GM12878 (cell line): Measurements from ENCODE around the gene CDKL1. TPM values are rescaled to one million over a fixed set of nuclear protein-coding genes. Genes with fewer than 3 reads are reported as not detected.

Experiments used
- ATAC-seq: fragments of 200-7000 bp; cut with Tn5 transposase; 3 replicates; pipeline ENCODE4 v1.9.1; 2020; ENCODE audit warnings: mild to moderate bottlenecking, moderate library complexity
- BruUV-seq: library from RNA; stranded (reverse); fragments of 400-500 nt; replicated peaks from 2 replicates; lab custom pipeline; 2021; lab: Mats Ljungman, UMichigan
- CTCF ChIA-PET: fragments of 300-600 bp; sonication (Branson Sonifier 250); formaldehyde crosslinking; extraction: SDS; loops from one replicate; lab custom pipeline; 2021; ENCODE audit warnings: inconsistent platforms; lab: Yijun Ruan, JAX
- POLR2A ChIA-PET: fragments of 350-600 bp; formaldehyde crosslinking; extraction: SDS; loops from one replicate; lab custom pipeline; 2021; ENCODE audit warnings: inconsistent platforms; lab: Charles Lee
- RAD21 ChIA-PET: fragments of 300-600 bp; sonication (Branson Sonifier 250); formaldehyde crosslinking; loops from one replicate; lab custom pipeline; 2023; ENCODE audit warnings: antibody characterized with exemption; ENCODE audit not compliant: unreplicated experiment; lab: Charles Lee
- SMC1A ChIA-PET: fragments of 300-600 bp; sonication (Branson Sonifier 250); formaldehyde crosslinking; loops from one replicate; lab custom pipeline; 2023; ENCODE audit not compliant: unreplicated experiment, uncharacterized antibody; lab: Charles Lee
- DNase-seq: peaks from one replicate; pipeline ENCODE4 v3.0.0-alpha.2; 2011; ENCODE audit warnings: low read depth, low spot score
- FAIRE-seq: peaks from 3 replicates; lab custom pipeline; 2011; peaks lifted over from hg19 to GRCh38; lab: Jason Lieb, UNC
- H2AFZ ChIP-seq: 2 replicates; pipeline ENCODE4 v1.6.0; 2011; ENCODE audit warnings: low read depth, low read length, control low read depth; ENCODE audit not compliant: control insufficient read depth
- H3K27ac ChIP-seq: 2 replicates; pipeline ENCODE4 v1.5.1; 2011; ENCODE audit warnings: control low read depth; ENCODE audit not compliant: control insufficient read depth, insufficient read depth
- H3K27me3 ChIP-seq, 2 experiments: replicated peaks in 1 of 2; 2 replicates each; pipeline versions ENCODE4 v1.6.0 to v1.6.1; 2011; ENCODE audit warnings: low read length in 1 of 2; ENCODE audit not compliant: control insufficient read depth in 2 of 2, insufficient read depth in 2 of 2
- H3K36me3 ChIP-seq, 2 experiments: 2 replicates each; pipeline ENCODE4 v1.5.1; 2011; ENCODE audit warnings: low read length in 1 of 2; ENCODE audit not compliant: control insufficient read depth in 2 of 2, insufficient read depth in 2 of 2
- H3K4me1 ChIP-seq: 2 replicates; pipeline ENCODE4 v1.6.1; 2011; ENCODE audit warnings: mild to moderate bottlenecking, low read length, moderate library complexity, mixed read lengths; ENCODE audit not compliant: control insufficient read depth, insufficient read depth
- H3K4me2 ChIP-seq: 2 replicates; pipeline ENCODE4 v1.6.0; 2011; ENCODE audit warnings: control low read depth; ENCODE audit not compliant: control insufficient read depth, insufficient read depth
- H3K4me3 ChIP-seq: fragments of 200-600 bp; sonication (generic); 2 replicates; pipeline ENCODE4 v1.5.1; 2016
- H3K79me2 ChIP-seq: 2 replicates; pipeline ENCODE4 v1.6.0; 2011; ENCODE audit warnings: low read length; ENCODE audit not compliant: control insufficient read depth, insufficient read depth
- H3K9ac ChIP-seq: 2 replicates; pipeline ENCODE4 v1.8.0; 2011; ENCODE audit warnings: low read length, control low read depth, mixed read lengths; ENCODE audit not compliant: control insufficient read depth, insufficient read depth
- H3K9me3 ChIP-seq: replicated peaks from 3 replicates; pipeline ENCODE4 v1.5.1; 2011; ENCODE audit warnings: mild to moderate bottlenecking, low read length; ENCODE audit not compliant: control insufficient read depth, insufficient read depth
- H4K20me1 ChIP-seq: 2 replicates; pipeline ENCODE4 v1.6.0; 2011; ENCODE audit not compliant: control insufficient read depth, insufficient read depth
- ASH2L ChIP-seq: fragments of 300-600, 200-600 bp; sonication (generic); IDR thresholded peaks from 2 replicates; pipeline ENCODE4 v1.6.1; 2017; ENCODE audit warnings: low read depth, mild to moderate bottlenecking, borderline replicate concordance
- BRCA1 ChIP-seq: IDR thresholded peaks from 2 replicates; pipeline ENCODE4 v1.6.1; 2011; ENCODE audit warnings: low read depth, low read length, improper control_type of control experiment
- CHD1 ChIP-seq: IDR thresholded peaks from 2 replicates; pipeline ENCODE4 v1.6.1; 2012; ENCODE audit warnings: low read depth, low read length, improper control_type of control experiment
- EZH2 ChIP-seq: IDR thresholded peaks from 2 replicates; pipeline ENCODE4 v1.6.1; 2012; ENCODE audit warnings: low read depth, mild to moderate bottlenecking, control low read depth, inconsistent platforms, low read length, borderline replicate concordance; ENCODE audit not compliant: control insufficient read depth
- IKZF2 ChIP-seq, 2 experiments: fragments of 450-650 bp; IDR thresholded peaks; 2 replicates each; pipeline ENCODE4 v1.6.1; 2017; ENCODE audit warnings: mild to moderate bottlenecking in 2 of 2, moderate library complexity in 2 of 2
- MYC ChIP-seq: IDR thresholded peaks from 2 replicates; pipeline ENCODE4 v1.6.1; 2011; ENCODE audit warnings: mild to moderate bottlenecking, low read length, moderate library complexity, inconsistent platforms; ENCODE audit not compliant: insufficient read depth, insufficient replicate concordance, insufficient read length, severe bottlenecking
- NRF1 ChIP-seq: conservative IDR thresholded peaks from 2 replicates; pipeline ENCODE4 v1.6.1; 2011; ENCODE audit warnings: mild to moderate bottlenecking, low read depth, low read length, improper control_type of control experiment
- SKIL ChIP-seq: fragments of 450-650 bp; IDR thresholded peaks from 2 replicates; pipeline ENCODE4 v1.6.1; 2017; ENCODE audit warnings: mild to moderate bottlenecking, low read depth, inconsistent platforms; ENCODE audit not compliant: poor library complexity, severe bottlenecking
- SREBF2 ChIP-seq: IDR thresholded peaks from 2 replicates; pipeline ENCODE4 v1.6.1; 2012; ENCODE audit warnings: mild to moderate bottlenecking, low read length
- STAT3 ChIP-seq: IDR thresholded peaks from 2 replicates; pipeline ENCODE4 v1.6.1; 2011; ENCODE audit warnings: low read depth, low read length, improper control_type of control experiment
- SUZ12 ChIP-seq: fragments of 200-600 bp; sonication (generic); IDR thresholded peaks from one replicate; pipeline ENCODE4 v1.6.1; 2018; ENCODE audit warnings: antibody characterized with exemption, mild to moderate bottlenecking; ENCODE audit not compliant: unreplicated experiment
- TARDBP ChIP-seq: IDR thresholded peaks from 2 replicates; pipeline ENCODE4 v1.6.1; 2016; ENCODE audit warnings: borderline replicate concordance
- ZBTB33 ChIP-seq: fragments of 450-650 bp; IDR thresholded peaks from 2 replicates; pipeline ENCODE4 v1.6.1; 2017; ENCODE audit warnings: mild to moderate bottlenecking
- ZNF592 ChIP-seq: fragments of 450-650 bp; IDR thresholded peaks from 2 replicates; pipeline ENCODE4 v1.6.1; 2017; ENCODE audit warnings: mild to moderate bottlenecking, moderate library complexity
- ZNF622 ChIP-seq: fragments of 450-650 bp; IDR thresholded peaks from 2 replicates; pipeline ENCODE4 v1.6.1; 2017; ENCODE audit warnings: mild to moderate bottlenecking, inconsistent platforms
- WGBS: methylation state at CpG from one replicate; pipeline ENCODE4 v1.1.6; 2016; ENCODE audit warnings: low lambda C conversion rate; ENCODE audit not compliant: insufficient replicate concordance, insufficient coverage; ENCODE audit errors: missing lambda C conversion rate; 5-methylcytosine and 5-hydroxymethylcytosine counted together
- in situ Hi-C: fragments of 300-500 bp; cut with MboI; formaldehyde crosslinking; loops from 9 replicates; pipeline ENCODE4 v1.14.3; 2018; ENCODE audit warnings: mixed read lengths
- intact Hi-C: fragments of 100-400 bp; cut with micrococcal nuclease; formaldehyde crosslinking; loops from one replicate; pipeline ENCODE4 v1.14.2; 2022; ENCODE audit not compliant: unreplicated experiment
- polyA plus RNA-seq, 11 experiments: library from polyadenylated mRNA; depleted of rRNA in 4 of 11; unstranded in 6 of 11; stranded (reverse) in 5 of 11; fragments of >200 nt; fragmentation: Nextera tagmentation in 4 of 11; fragmentation: Illumina TruSeq in 1 of 11; extraction: Ambion mirVana in 4 of 11; extraction: Trizol in 1 of 11; gene quantifications; 1 replicate in 1 of 11; 2 replicates in 10 of 11; pipeline versions ENCODE4 v1.2.1 to v1.2.3, GENCODE V29; 2011 to 2016; ENCODE audit warnings: inconsistent platforms in 2 of 11, missing spikeins in 2 of 11, low read depth in 1 of 11
- total RNA-seq, 4 experiments: library from RNA; depleted of rRNA in 3 of 4; stranded (reverse); fragments of >200 nt in 3 of 4; fragmentation: Illumina TruSeq in 1 of 4; extraction: Trizol in 1 of 4; gene quantifications; 2 replicates each; pipeline versions ENCODE4 v1.2.1 to v1.2.3, GENCODE V29; 2013 to 2021
- TF ChIP-seq, protein P1 (sequence below): IDR thresholded peaks from 2 replicates; pipeline ENCODE4 v1.6.1; 2011; ENCODE audit warnings: low read depth, low read length, improper control_type of control experiment, borderline replicate concordance

Gene CDKL1
- total and polyA plus RNA-seq, 10 of the 15 experiments (the other 5 are each of a cell fraction or from before 2014, with no cell fraction given): 9.0 to 19.0 (median 11.1) TPM

- POLR2A ChIA-PET: no interaction called here
- H3K9me3 ChIP-seq: no peaks in the 10 kb centered on the region
- in situ Hi-C loops: no loop called here
- H3K4me2 ChIP-seq: no peak overlapping the region
- no peak for FAIRE-seq
- no TSS peak for BruUV-seq
- H3K9ac ChIP-seq: no peak overlapping the region
- H2AFZ ChIP-seq: no peak overlapping the region
- no peak overlapping the region for H3K27ac ChIP-seq
- H3K79me2 ChIP-seq: no peaks in the 10 kb centered on the region
- no peak for DNase-seq
- RAD21 ChIA-PET: no interaction called here
- H4K20me1 ChIP-seq: no peaks in the 10 kb centered on the region
- intact Hi-C loops: no loop called here
- no peak overlapping the region for H3K4me3 ChIP-seq
- CTCF ChIA-PET: interaction anchor here (0.5 to 1.0 kb wide), 3 partner anchors 11 to 610 kb away, joined by 3 to 4 read pairs (median 3); no protein-coding TSS in a partner anchor
- WGBS: 82% methylated on average over 2 of the region's 2 CpGs
- H3K27me3 ChIP-seq: no peaks in the 10 kb centered on the region
- no peaks in the 10 kb centered on the region for H3K36me3 ChIP-seq
- SMC1A ChIA-PET: interaction anchor here (0.8 to 1.8 kb wide), 3 partner anchors 12 to 17 kb away, joined by 3 to 4 read pairs (median 3); no protein-coding TSS in a partner anchor
- no peak for ATAC-seq
- H3K4me1 ChIP-seq: no peaks in the 10 kb centered on the region
- TF ChIP-seq BRCA1 (no peak), ZNF622 (no peak), ZBTB33 (no peak), CHD1 (no peak), MYC (no peak), SREBF2 (no peak), TARDBP (no peak), SKIL (no peak), STAT3 (no peak), NRF1 (no peak), ASH2L (no peak), EZH2 (no peak), ZNF592 (no peak), SUZ12 (no peak), IKZF2 (IDR thresholded peaks at IDR 0.05) (no peak)
- TF ChIP-seq, protein P1, sequence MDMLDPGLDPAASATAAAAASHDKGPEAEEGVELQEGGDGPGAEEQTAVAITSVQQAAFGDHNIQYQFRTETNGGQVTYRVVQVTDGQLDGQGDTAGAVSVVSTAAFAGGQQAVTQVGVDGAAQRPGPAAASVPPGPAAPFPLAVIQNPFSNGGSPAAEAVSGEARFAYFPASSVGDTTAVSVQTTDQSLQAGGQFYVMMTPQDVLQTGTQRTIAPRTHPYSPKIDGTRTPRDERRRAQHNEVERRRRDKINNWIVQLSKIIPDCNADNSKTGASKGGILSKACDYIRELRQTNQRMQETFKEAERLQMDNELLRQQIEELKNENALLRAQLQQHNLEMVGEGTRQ: no peak
Observed at GRCh38 chr14:50379563-50379962, 17.1 kb downstream of the CDKL1 start.
